ENCODE results near the gene CLRN2.
"Not testable (repeated sequence)": the region's sequence is repeated elsewhere in the genome, so short reads cannot be mapped to it uniquely, and the experiment has no call there.

Gene CLRN2

GRCh38 chr4:17545374-17546140 lies 30.6 kb downstream of the CLRN2 start:
- no peak for DNase-seq (ENCODE audit: low read depth)

- DNase-seq (ENCODE audit: low read depth), result no peak
These were observed 31.3 kb downstream of the CLRN2 start for GRCh38 chr4:17546222-17546621.

GRCh38 chr4:17546678-17547077 lies 31.7 kb downstream of the CLRN2 start:
- DNase-seq (ENCODE audit: low read depth), result no peak

GRCh38 chr4:17550549-17550948 lies 35.6 kb downstream of the CLRN2 start:
- DNase-seq (ENCODE audit: low read depth), result no peak

- peak; percentile 4 for DNase-seq (ENCODE audit: low read depth)
These were observed 37.5 kb downstream of the CLRN2 start for GRCh38 chr4:17552427-17552826.

- no peak for DNase-seq (ENCODE audit: low read depth)
These were observed 39.6 kb downstream of the CLRN2 start for GRCh38 chr4:17554568-17554967.

GRCh38 chr4:17556498-17556897 lies 41.5 kb downstream of the CLRN2 start:
- no peak for DNase-seq (ENCODE audit: low read depth)

- peak; percentile 40 for DNase-seq (ENCODE audit: low read depth)
These were observed 42.9 kb downstream of the CLRN2 start for GRCh38 chr4:17557880-17558279.

GRCh38 chr4:17558941-17559708 lies 44.2 kb downstream of the CLRN2 start:
- no peak for DNase-seq (ENCODE audit: low read depth)

GRCh38 chr4:17559709-17560048 lies 44.7 kb downstream of the CLRN2 start:
- no peak for DNase-seq (ENCODE audit: low read depth)

- no peak for DNase-seq (ENCODE audit: low read depth)
These were observed 45.2 kb downstream of the CLRN2 start for GRCh38 chr4:17560065-17560673.

GRCh38 chr4:17561195-17561909 lies 46.4 kb downstream of the CLRN2 start:
- DNase-seq (ENCODE audit: low read depth), result no peak

- no peak for DNase-seq (ENCODE audit: low read depth)
These were observed 47.2 kb downstream of the CLRN2 start for GRCh38 chr4:17562157-17562556.

GRCh38 chr4:17565846-17566245 lies 50.9 kb downstream of the CLRN2 start:
- no peak for DNase-seq (ENCODE audit: low read depth)

GRCh38 chr4:17567271-17567670 lies 52.3 kb downstream of the CLRN2 start:
- no peak for DNase-seq (ENCODE audit: low read depth)

GRCh38 chr4:17574206-17574605 lies 59.2 kb downstream of the CLRN2 start:
- no peak for DNase-seq (ENCODE audit: low read depth)

- DNase-seq (ENCODE audit: low read depth), result not testable (repeated sequence)
These were observed 60.2 kb downstream of the CLRN2 start for GRCh38 chr4:17575177-17575576.
